ENCODE results near the gene GFRA4. TPM values are rescaled to one million over a fixed set of nuclear protein-coding genes. Genes with fewer than 3 reads are reported as not detected.

GFRA4 gene
- total RNA-seq, 1 donor from 2014 or later = not detected

- TF ChIP-seq CTCF (IDR thresholded peaks at IDR 0.05) (no peak), POLR2AphosphoS5 (IDR thresholded peaks at IDR 0.05; ENCODE audit: insufficient read depth in 1 of 2, low read depth in 1 of 2) (no peak), POLR2A (IDR thresholded peaks at IDR 0.05) (no peak)
- no peaks in the 10 kb centered on the region for H3K27me3 ChIP-seq
- no peak overlapping the region for H3K27ac ChIP-seq
- no peaks in the 10 kb centered on the region for H3K4me1 ChIP-seq
- H3K36me3 ChIP-seq = no peaks in the 10 kb centered on the region
- no peak for DNase-seq (ENCODE audit: extremely low spot score in 2 of 2)
- intact Hi-C loops (cut with DNase I) = no loop called here
- no peak overlapping the region for H3K4me3 ChIP-seq
- H3K9me3 ChIP-seq = no peaks in the 10 kb centered on the region
These were observed 32.8 kb downstream of the GFRA4 start for GRCh38 chr20:3630429-3630828.

GRCh38 chr20:3629893-3630292 lies 33.3 kb downstream of the GFRA4 start:
- intact Hi-C loops (cut with DNase I) = no loop called here
- no peak for TF ChIP-seq CTCF (IDR thresholded peaks at IDR 0.05)
- TF ChIP-seq POLR2AphosphoS5 (IDR thresholded peaks at IDR 0.05; ENCODE audit: insufficient read depth in 1 of 2, low read depth in 1 of 2) = no peak
- TF ChIP-seq POLR2A (IDR thresholded peaks at IDR 0.05) = no peak
- Histone ChIP-seq H3K4me3 (no peak overlapping the region), H3K4me1 (no peaks in the 10 kb centered on the region), H3K27ac (no peak overlapping the region), H3K36me3 (no peaks in the 10 kb centered on the region), H3K9me3 (no peaks in the 10 kb centered on the region), H3K27me3 (no peaks in the 10 kb centered on the region)
- DNase-seq (ENCODE audit: extremely low spot score in 2 of 2) = no peak

- no peaks in the 10 kb centered on the region for H3K27me3 ChIP-seq
- H3K36me3 ChIP-seq = no peaks in the 10 kb centered on the region
- intact Hi-C loops (cut with DNase I) = no loop called here
- no peak for DNase-seq (ENCODE audit: extremely low spot score in 2 of 2)
- H3K27ac ChIP-seq = no peak overlapping the region
- no peak overlapping the region for H3K4me3 ChIP-seq
- TF ChIP-seq CTCF (IDR thresholded peaks at IDR 0.05) (no peak), POLR2AphosphoS5 (IDR thresholded peaks at IDR 0.05; ENCODE audit: insufficient read depth in 1 of 2, low read depth in 1 of 2) (no peak), POLR2A (IDR thresholded peaks at IDR 0.05) (no peak)
- no peaks in the 10 kb centered on the region for H3K4me1 ChIP-seq
- no peaks in the 10 kb centered on the region for H3K9me3 ChIP-seq
These were observed 34.5 kb downstream of the GFRA4 start for GRCh38 chr20:3628502-3629314.

- H3K4me1 ChIP-seq = no peaks in the 10 kb centered on the region
- no peaks in the 10 kb centered on the region for H3K36me3 ChIP-seq
- no peak for DNase-seq (ENCODE audit: extremely low spot score in 2 of 2)
- H3K27me3 ChIP-seq = no peaks in the 10 kb centered on the region
- intact Hi-C loops (cut with DNase I) = no loop called here
- no peak overlapping the region for H3K27ac ChIP-seq
- TF ChIP-seq POLR2AphosphoS5 (IDR thresholded peaks at IDR 0.05; ENCODE audit: insufficient read depth in 1 of 2, low read depth in 1 of 2) = no peak
- TF ChIP-seq POLR2A (IDR thresholded peaks at IDR 0.05) = no peak
- TF ChIP-seq CTCF (IDR thresholded peaks at IDR 0.05) = no peak
- no peak overlapping the region for H3K4me3 ChIP-seq
- no peaks in the 10 kb centered on the region for H3K9me3 ChIP-seq
These were observed 35.7 kb downstream of the GFRA4 start for GRCh38 chr20:3627476-3627875.

GRCh38 chr20:3622406-3622805 lies 40.8 kb downstream of the GFRA4 start:
- DNase-seq (ENCODE audit: extremely low spot score in 2 of 2) = no peak
- TF ChIP-seq POLR2A (IDR thresholded peaks at IDR 0.05) (no peak), CTCF (IDR thresholded peaks at IDR 0.05) (no peak), POLR2AphosphoS5 (IDR thresholded peaks at IDR 0.05; ENCODE audit: insufficient read depth in 1 of 2, low read depth in 1 of 2) (no peak)

More at GRCh38 chr20:3622406-3622805, 40.8 kb downstream of the GFRA4 start:
- Histone ChIP-seq H3K9me3 (no peaks in the 10 kb centered on the region), H3K27ac (no peak overlapping the region), H3K27me3 (no peaks in the 10 kb centered on the region), H3K4me1 (no peaks in the 10 kb centered on the region), H3K4me3 (no peak overlapping the region), H3K36me3 (no peaks in the 10 kb centered on the region)
- intact Hi-C loops (cut with DNase I) = no loop called here

Measured in vagina (tissue), 2 donors.